GM23338 (cell line): ENCODE measurements around the gene PRPF19. TPM values are rescaled to one million over a fixed set of nuclear protein-coding genes. Genes with fewer than 3 reads are reported as not detected.

Experiments
- ATAC-seq: fragments of 200-7000 bp; cut with Tn5 transposase; 3 replicates; pipeline ENCODE4 v1.9.1; 2020
- DNase-seq: peaks from one replicate; pipeline ENCODE4 v3.0.0-alpha.2; 2015; ENCODE audit warnings: low spot score
- H2AFZ ChIP-seq: fragments of 200-600 bp; sonication (generic); 2 replicates; pipeline ENCODE4 v1.8.0; 2016; ENCODE audit warnings: antibody characterized with exemption, mild to moderate bottlenecking, moderate library complexity
- H3F3A ChIP-seq: fragments of 200-600 bp; sonication (generic); replicated peaks from 2 replicates; pipeline ENCODE4 v1.8.0; 2017; ENCODE audit warnings: antibody characterized with exemption, mixed run types, low read depth
- H3K27ac ChIP-seq: fragments of 200-600 bp; sonication (generic); 2 replicates; pipeline ENCODE4 v1.6.1; 2016; ENCODE audit warnings: low read depth
- H3K27me3 ChIP-seq: fragments of 200-600 bp; sonication (generic); 2 replicates; pipeline ENCODE4 v1.8.0; 2016; ENCODE audit warnings: mild to moderate bottlenecking, mixed run types, moderate library complexity; ENCODE audit not compliant: insufficient read depth
- H3K36me3 ChIP-seq: fragments of 200-600 bp; sonication (generic); 2 replicates; pipeline ENCODE4 v1.8.0; 2016; ENCODE audit warnings: mild to moderate bottlenecking; ENCODE audit not compliant: insufficient read depth
- H3K4me1 ChIP-seq: fragments of 200-600 bp; sonication (generic); 2 replicates; pipeline ENCODE4 v1.8.0; 2016; ENCODE audit warnings: mild to moderate bottlenecking, moderate library complexity; ENCODE audit not compliant: insufficient read depth
- H3K4me2 ChIP-seq: fragments of 200-600 bp; sonication (generic); 2 replicates; pipeline ENCODE4 v1.7.1; 2017; ENCODE audit warnings: mixed run types
- H3K4me3 ChIP-seq: fragments of 200-600 bp; sonication (generic); 2 replicates; pipeline ENCODE4 v1.6.1; 2016; ENCODE audit warnings: mixed run types
- H3K79me2 ChIP-seq: fragments of 200-600 bp; sonication (generic); replicated peaks from 2 replicates; pipeline ENCODE4 v1.8.0; 2017; ENCODE audit warnings: mild to moderate bottlenecking; ENCODE audit not compliant: insufficient read depth
- H3K9me2 ChIP-seq: fragments of 200-600 bp; sonication (generic); 2 replicates; pipeline ENCODE4 v1.8.0; 2017; ENCODE audit not compliant: insufficient read depth
- H4K20me1 ChIP-seq: fragments of 200-600 bp; sonication (generic); replicated peaks from 2 replicates; pipeline ENCODE4 v1.8.0; 2017; ENCODE audit warnings: mild to moderate bottlenecking; ENCODE audit not compliant: insufficient read depth
- H3K27ac Mint-ChIP-seq: 2 replicates; pipeline ENCODE4 v1.8.0; 2020; ENCODE audit warnings: inconsistent platforms, mild to moderate bottlenecking, moderate library complexity, mixed read lengths
- H3K27me3 Mint-ChIP-seq: 3 replicates; pipeline ENCODE4 v1.8.0; 2022; ENCODE audit warnings: low read depth, mild to moderate bottlenecking, moderate library complexity, mixed read lengths, inconsistent platforms; ENCODE audit not compliant: insufficient read depth, poor library complexity
- H3K36me3 Mint-ChIP-seq: 3 replicates; pipeline ENCODE4 v1.8.0; 2021; ENCODE audit warnings: low read depth, mild to moderate bottlenecking, inconsistent platforms, moderate library complexity, mixed read lengths
- H3K4me1 Mint-ChIP-seq: 3 replicates; pipeline ENCODE4 v1.8.0; 2020; ENCODE audit warnings: mild to moderate bottlenecking, inconsistent platforms, mixed read lengths
- H3K4me3 Mint-ChIP-seq: 3 replicates; pipeline ENCODE4 v1.8.0; 2021; ENCODE audit warnings: moderate library complexity, mild to moderate bottlenecking, inconsistent platforms, mixed read lengths
- H3K9me3 Mint-ChIP-seq: 3 replicates; pipeline ENCODE4 v1.8.0; 2020; ENCODE audit warnings: moderate library complexity, mild to moderate bottlenecking, inconsistent platforms, mixed read lengths
- CREB1 ChIP-seq: fragments of 250-450 bp; sonication (Bioruptor Pico); IDR thresholded peaks from 2 replicates; pipeline ENCODE4 v1.5.0; 2020; ENCODE audit warnings: low read depth, mild to moderate bottlenecking, moderate library complexity
- CTCF ChIP-seq, 2 experiments: fragments of 200-600 bp in 1 of 2; sonication (generic) in 1 of 2; conservative IDR thresholded peaks; 2 replicates each; pipeline versions ENCODE4 v1.5.1 to v1.6.1; 2016 to 2017; ENCODE audit warnings: antibody characterized with exemption in 2 of 2, low read depth in 2 of 2, mild to moderate bottlenecking in 2 of 2, moderate library complexity in 1 of 2
- ETS1 ChIP-seq: IDR thresholded peaks from 2 replicates; pipeline ENCODE4 v1.6.1; 2016; ENCODE audit warnings: antibody characterized with exemption
- EZH2 ChIP-seq: fragments of 200-600 bp; sonication (generic); IDR thresholded peaks from one replicate; pipeline ENCODE4 v1.8.0; 2017; ENCODE audit warnings: antibody characterized with exemption, mild to moderate bottlenecking, low read depth; ENCODE audit not compliant: unreplicated experiment
- EZH2phosphoT487 ChIP-seq: fragments of 200-600 bp; sonication (generic); IDR thresholded peaks from one replicate; pipeline ENCODE4 v1.8.1; 2018; ENCODE audit warnings: antibody characterized with exemption; ENCODE audit not compliant: unreplicated experiment
- JUNB ChIP-seq: IDR thresholded peaks from one replicate; pipeline ENCODE4 v1.6.1; 2016; ENCODE audit warnings: antibody characterized with exemption; ENCODE audit not compliant: unreplicated experiment
- NANOG ChIP-seq: IDR thresholded peaks from 2 replicates; pipeline ENCODE4 v1.6.1; 2016; ENCODE audit warnings: antibody characterized with exemption, borderline replicate concordance
- POLR2AphosphoS5 ChIP-seq: IDR thresholded peaks from 2 replicates; pipeline ENCODE4 v1.6.1; 2016; ENCODE audit warnings: antibody characterized with exemption, low read depth
- REST ChIP-seq: IDR thresholded peaks from one replicate; pipeline ENCODE4 v1.6.1; 2018; ENCODE audit warnings: antibody characterized with exemption; ENCODE audit not compliant: unreplicated experiment
- STAT1 ChIP-seq: IDR thresholded peaks from one replicate; pipeline ENCODE4 v1.6.1; 2016; ENCODE audit warnings: antibody characterized with exemption; ENCODE audit not compliant: unreplicated experiment
- ZNF114 ChIP-seq: fragments of 250-450 bp; sonication (Bioruptor Pico); IDR thresholded peaks from 2 replicates; pipeline ENCODE4 v1.5.0; 2020; ENCODE audit warnings: mild to moderate bottlenecking, moderate library complexity
- ZNF331 ChIP-seq: fragments of 250-450 bp; sonication (Bioruptor Pico); IDR thresholded peaks from 2 replicates; pipeline ENCODE4 v1.5.0; 2020; ENCODE audit warnings: low read depth, mild to moderate bottlenecking, moderate library complexity
- ZNF462 ChIP-seq: fragments of 250-450 bp; sonication (Bioruptor Pico); IDR thresholded peaks from 2 replicates; pipeline ENCODE4 v1.5.0; 2020; ENCODE audit warnings: mild to moderate bottlenecking, moderate library complexity
- polyA plus RNA-seq: library from polyadenylated mRNA; unstranded; fragments of >200 nt; fragmentation: Nextera tagmentation; extraction: Ambion mirVana; gene quantifications from 2 replicates; pipeline ENCODE4 v1.2.1, GENCODE V29; 2016
- total RNA-seq: library from RNA; depleted of rRNA; stranded (reverse); fragments of >200 nt; shearing (Covaris generic); gene quantifications from 2 replicates; pipeline ENCODE4 v1.2.3, GENCODE V29; 2014

PRPF19 gene
- total and polyA plus RNA-seq, 2 experiments from 2014 or later = 153 to 161 TPM

GRCh38 chr11:60857378-60858232, 48.8 kb downstream of the PRPF19 start:
- DNase-seq (no peak), ATAC-seq (no peak)
- H3K4me1 ChIP-seq = no peaks in the 10 kb centered on the region
- Mint-ChIP-seq H3K36me3 (peaks cover 3% of the 10 kb centered on the region; the same call in 2 of the 3 replicates), H3K27ac (no peak overlapping the region), H3K9me3 (no peaks in the 10 kb centered on the region; the same call in 2 of the 3 replicates), H3K4me3 (no peak overlapping the region), H3K4me1 (no peaks in the 10 kb centered on the region; the same call in 2 of the 3 replicates), H3K27me3 (peaks cover 11% of the 10 kb centered on the region)
- H3K27me3 ChIP-seq = peaks cover 21% of the 10 kb centered on the region
- H3K27ac ChIP-seq = no peak overlapping the region
- no peaks in the 10 kb centered on the region for H3K9me2 ChIP-seq
- H3K79me2 ChIP-seq = no peaks in the 10 kb centered on the region
- TF ChIP-seq REST (no peak), POLR2AphosphoS5 (no peak), EZH2phosphoT487 (no peak), NANOG (no peak), JUNB (no peak), CREB1 (CRISPR knock-in tag) (no peak), STAT1 (no peak), ZNF331 (CRISPR knock-in tag) (no peak), ETS1 (no peak), EZH2 (no peak), ZNF462 (CRISPR knock-in tag) (no peak), ZNF114 (CRISPR knock-in tag) (no peak), CTCF (conservative IDR thresholded peaks at IDR 0.05; ENCODE audit: low read depth in 2 of 2) (no peak)
- no peak overlapping the region for H2AFZ ChIP-seq
- no peaks in the 10 kb centered on the region for H3F3A ChIP-seq
- no peaks in the 10 kb centered on the region for H3K36me3 ChIP-seq
- no peak overlapping the region for H3K4me3 ChIP-seq
- no peak overlapping the region for H3K4me2 ChIP-seq
- H4K20me1 ChIP-seq = no peaks in the 10 kb centered on the region
